GM12878 (cell line): ENCODE data around the gene MMEL1. TPM values are rescaled to one million over a fixed set of nuclear protein-coding genes. Genes with fewer than 3 reads are reported as not detected.

ENCODE experiments used
- BCLAF1 ChIP-seq: fragments of 450-650 bp; IDR thresholded peaks from 2 replicates; pipeline ENCODE4 v1.6.1; 2017; ENCODE audit warnings: antibody characterized with exemption, mild to moderate bottlenecking, moderate library complexity
- CEBPZ ChIP-seq: fragments of 150-350 bp; IDR thresholded peaks from 2 replicates; pipeline ENCODE4 v1.6.1; 2016; ENCODE audit warnings: low read depth, low read length
- CUX1 ChIP-seq: IDR thresholded peaks from 2 replicates; pipeline ENCODE4 v1.6.1; 2012; ENCODE audit warnings: improper control_type of control experiment, low read depth, low read length; ENCODE audit not compliant: insufficient replicate concordance
- E2F4 ChIP-seq: IDR thresholded peaks from 2 replicates; pipeline ENCODE4 v1.6.1; 2012; ENCODE audit warnings: low read depth, low read length, improper control_type of control experiment
- PBX3 ChIP-seq: IDR thresholded peaks from 2 replicates; pipeline ENCODE4 v1.6.1; 2011; ENCODE audit warnings: mild to moderate bottlenecking, low read depth, low read length, moderate library complexity; ENCODE audit not compliant: insufficient replicate concordance
- RCOR1 ChIP-seq: conservative IDR thresholded peaks from 2 replicates; pipeline ENCODE4 v1.6.1; 2012; ENCODE audit warnings: low read depth, low read length, improper control_type of control experiment
- SPI1 ChIP-seq: IDR thresholded peaks from 2 replicates; pipeline ENCODE4 v1.6.1; 2011; ENCODE audit warnings: low read depth, mild to moderate bottlenecking, low read length, moderate library complexity, borderline replicate concordance; ENCODE audit not compliant: insufficient read depth
- SUPT20H ChIP-seq: IDR thresholded peaks from 2 replicates; pipeline ENCODE4 v1.6.1; 2011; ENCODE audit warnings: low read depth, mild to moderate bottlenecking, low read length, moderate library complexity, borderline replicate concordance; ENCODE audit not compliant: control insufficient read depth
- TCF3 ChIP-seq: IDR thresholded peaks from 2 replicates; pipeline ENCODE4 v1.6.1; 2012; ENCODE audit warnings: low read depth, mild to moderate bottlenecking, low read length, borderline replicate concordance; ENCODE audit not compliant: insufficient read depth
- USF2 ChIP-seq: IDR thresholded peaks from 2 replicates; pipeline ENCODE4 v1.6.1; 2011; ENCODE audit warnings: low read depth, low read length, improper control_type of control experiment, borderline replicate concordance
- YBX1 ChIP-seq: fragments of 450-650 bp; IDR thresholded peaks from 2 replicates; pipeline ENCODE4 v1.6.1; 2016; ENCODE audit warnings: antibody characterized with exemption
- ZNF217 ChIP-seq: fragments of 450-650 bp; IDR thresholded peaks from 2 replicates; pipeline ENCODE4 v1.6.1; 2017; ENCODE audit warnings: antibody characterized with exemption, mild to moderate bottlenecking
- polyA plus RNA-seq, 11 experiments: library from polyadenylated mRNA; depleted of rRNA in 4 of 11; unstranded in 6 of 11; stranded (reverse) in 5 of 11; fragments of >200 nt; fragmentation: Nextera tagmentation in 4 of 11; fragmentation: Illumina TruSeq in 1 of 11; extraction: Ambion mirVana in 4 of 11; extraction: Trizol in 1 of 11; gene quantifications; 1 replicate in 1 of 11; 2 replicates in 10 of 11; pipeline versions ENCODE4 v1.2.1 to v1.2.3, GENCODE V29; 2011 to 2016; ENCODE audit warnings: inconsistent platforms in 2 of 11, missing spikeins in 2 of 11, low read depth in 1 of 11
- total RNA-seq, 4 experiments: library from RNA; depleted of rRNA in 3 of 4; stranded (reverse); fragments of >200 nt in 3 of 4; fragmentation: Illumina TruSeq in 1 of 4; extraction: Trizol in 1 of 4; gene quantifications; 2 replicates each; pipeline versions ENCODE4 v1.2.1 to v1.2.3, GENCODE V29; 2013 to 2021

The MMEL1 gene
- total and polyA plus RNA-seq, 10 of the 15 experiments (the other 5 are each of a cell fraction or from before 2014, with no cell fraction given): 0.11 TPM; not detected in 9

- TF ChIP-seq CUX1 (no peak), BCLAF1 (no peak), ZNF217 (no peak), E2F4 (no peak), USF2 (no peak), CEBPZ (no peak), SUPT20H (no peak), PBX3 (no peak), YBX1 (no peak), SPI1 (peak; percentile 66; the same call in 1 of the 2 replicates), RCOR1 (no peak), TCF3 (no peak)
Observed at GRCh38 chr1:2575801-2576663, 56.8 kb downstream of the MMEL1 start (continued).
